HepG2 (cell line): ENCODE data around the gene NCAM2. TPM values are rescaled to one million over a fixed set of nuclear protein-coding genes. Genes with fewer than 3 reads are reported as not detected.

Source experiments
- ATAC-seq: fragments of 200-7000 bp; cut with Tn5 transposase; 3 replicates; pipeline ENCODE4 v1.9.1; 2020; ENCODE audit warnings: mild to moderate bottlenecking, moderate library complexity
- BruUV-seq: library from RNA; stranded (reverse); fragments of 400-500 nt; replicated peaks from 2 replicates; lab custom pipeline; 2021; lab: Mats Ljungman, UMichigan
- CTCF ChIA-PET: fragments of 300-600 bp; formaldehyde crosslinking; extraction: SDS; loops from one replicate; lab custom pipeline; 2021; ENCODE audit warnings: low total read pairs, inconsistent platforms, low intra/inter-chr PET ratio; lab: Yijun Ruan, JAX
- POLR2A ChIA-PET: fragments of 350-600 bp; sonication (Branson Sonifier 250); formaldehyde crosslinking; loops from one replicate; lab custom pipeline; 2020; ENCODE audit warnings: antibody characterized with exemption, inconsistent platforms; lab: Yijun Ruan, JAX
- DNase-seq: peaks from one replicate; pipeline ENCODE4 v3.0.0-alpha.2; 2015; ENCODE audit warnings: low spot score
- FAIRE-seq: peaks from 3 replicates; lab custom pipeline; 2011; peaks lifted over from hg19 to GRCh38; lab: Jason Lieb, UNC
- H2AFZ ChIP-seq: one replicate; pipeline ENCODE4 v1.6.1; 2011; ENCODE audit warnings: low read length, inconsistent platforms
- H3K27ac ChIP-seq: fragments of 300-600 bp; 3 replicates; pipeline ENCODE4 v1.8.0; 2011; ENCODE audit warnings: mixed run types, mild to moderate bottlenecking, mixed read lengths, low read length, inconsistent platforms; ENCODE audit not compliant: insufficient read depth; ENCODE audit errors: extremely low read length
- H3K27me3 ChIP-seq, 2 experiments: fragments of 200-600 bp in 1 of 2; 2 replicates in 1 of 2; 3 replicates in 1 of 2; pipeline versions ENCODE4 v1.6.0 to v1.8.0; 2011; ENCODE audit warnings: low read length in 2 of 2, mild to moderate bottlenecking in 2 of 2, moderate library complexity in 2 of 2, inconsistent platforms in 1 of 2; ENCODE audit not compliant: insufficient read depth in 2 of 2, control insufficient read depth in 1 of 2
- H3K36me3 ChIP-seq, 2 experiments: fragments of 200-600 bp in 1 of 2; replicated peaks in 1 of 2; 2 replicates in 1 of 2; 3 replicates in 1 of 2; pipeline versions ENCODE4 v1.5.1 to v1.8.0; 2011; ENCODE audit warnings: low read length in 2 of 2, inconsistent platforms in 1 of 2; ENCODE audit not compliant: insufficient read depth in 2 of 2, control insufficient read depth in 1 of 2
- H3K4me1 ChIP-seq: 2 replicates; pipeline ENCODE4 v1.5.1; 2012; ENCODE audit warnings: low read length, inconsistent platforms; ENCODE audit not compliant: insufficient read depth
- H3K4me2 ChIP-seq: 2 replicates; pipeline ENCODE4 v1.6.0; 2011; ENCODE audit warnings: low read depth, low read length, inconsistent platforms
- H3K4me3 ChIP-seq, 3 experiments: fragments of 200-600 bp in 1 of 3; sonication (generic), shearing (Covaris generic) in 1 of 3; replicated peaks in 1 of 3; 2 replicates each; pipeline ENCODE4 v1.5.1; 2011 to 2016; ENCODE audit warnings: low read length in 3 of 3, inconsistent platforms in 2 of 3, low read depth in 2 of 3, mild to moderate bottlenecking in 2 of 3, control low read depth in 1 of 3, mixed read lengths in 1 of 3; ENCODE audit not compliant: insufficient read depth in 1 of 3
- H3K79me2 ChIP-seq: one replicate; pipeline ENCODE4 v1.6.1; 2011; ENCODE audit warnings: low read length, inconsistent platforms; ENCODE audit not compliant: insufficient read depth
- H3K9ac ChIP-seq: 2 replicates; pipeline ENCODE4 v1.6.0; 2011; ENCODE audit warnings: mild to moderate bottlenecking, low read depth, low read length, inconsistent platforms; ENCODE audit not compliant: insufficient read depth
- H3K9me3 ChIP-seq: 2 replicates; pipeline ENCODE4 v1.5.1; 2012; ENCODE audit warnings: mild to moderate bottlenecking, low read length
- H4K20me1 ChIP-seq: 2 replicates; pipeline ENCODE4 v1.6.0; 2011; ENCODE audit warnings: inconsistent platforms, mild to moderate bottlenecking, low read length, moderate library complexity; ENCODE audit not compliant: insufficient read depth
- GLI4 ChIP-seq: sonication (generic); formaldehyde crosslinking; IDR thresholded peaks from 2 replicates; pipeline ENCODE4 v1.5.1; 2020; ENCODE audit warnings: missing genetic modification reagents, mild to moderate bottlenecking, moderate library complexity, borderline replicate concordance
- MYPOP ChIP-seq: sonication (generic); formaldehyde crosslinking; IDR thresholded peaks from 2 replicates; pipeline ENCODE4 v1.8.1; 2023; ENCODE audit warnings: mild to moderate bottlenecking, moderate library complexity, missing genetic modification reagents
- PHF8 ChIP-seq: sonication (generic); formaldehyde crosslinking; IDR thresholded peaks from 2 replicates; pipeline ENCODE4 v1.5.0; 2020; ENCODE audit warnings: missing genetic modification reagents
- SP4 ChIP-seq: sonication (generic); formaldehyde crosslinking; IDR thresholded peaks from 2 replicates; pipeline ENCODE4 v1.8.1; 2023; ENCODE audit warnings: mild to moderate bottlenecking, missing genetic modification reagents
- ZNF274 ChIP-seq: sonication (generic); formaldehyde crosslinking; IDR thresholded peaks from 2 replicates; pipeline ENCODE4 v1.5.1; 2020; ENCODE audit warnings: mild to moderate bottlenecking, missing genetic modification reagents
- ZNF451 ChIP-seq: sonication (generic); formaldehyde crosslinking; IDR thresholded peaks from 2 replicates; pipeline ENCODE4 v1.5.0; 2020; ENCODE audit warnings: mild to moderate bottlenecking, missing genetic modification reagents
- ZXDC ChIP-seq: sonication (generic); formaldehyde crosslinking; IDR thresholded peaks from 2 replicates; pipeline ENCODE4 v1.5.0; 2020; ENCODE audit warnings: mild to moderate bottlenecking, missing genetic modification reagents
- WGBS: methylation state at CpG from one replicate; pipeline ENCODE4 v1.1.6; 2017; ENCODE audit warnings: low lambda C conversion rate; 5-methylcytosine and 5-hydroxymethylcytosine counted together
- in situ Hi-C: cut with HindIII; loops from 2 replicates; pipeline ENCODE4 v1.10.0; 2017; ENCODE audit warnings: low pct_unique_long_range_greater_than_20kb; ENCODE audit not compliant: extremely low pct_ligation_motif_present
- intact Hi-C: fragments of 100-400 bp; cut with micrococcal nuclease; formaldehyde crosslinking; loops from one replicate; pipeline ENCODE4 v1.10.0; 2022; ENCODE audit not compliant: unreplicated experiment
- polyA plus RNA-seq, 8 experiments: library from polyadenylated mRNA; depleted of rRNA in 3 of 8; stranded (reverse) in 7 of 8; unstranded in 1 of 8; fragments of >200 nt; fragmentation: Illumina TruSeq in 4 of 8; extraction: Trizol in 4 of 8; gene quantifications; 2 replicates each; pipeline versions ENCODE4 v1.2.1 to v1.2.3, GENCODE V29; 2011 to 2016; ENCODE audit warnings: low read depth in 4 of 8, missing spikeins in 1 of 8, mixed read lengths in 1 of 8; ENCODE audit not compliant: insufficient read depth in 1 of 8
- total RNA-seq, 5 experiments: library from RNA; depleted of rRNA; stranded (reverse); fragments of >200 nt; fragmentation: Illumina TruSeq; extraction: Trizol; gene quantifications; 2 replicates each; pipeline ENCODE4 v1.2.3, GENCODE V29; 2016; ENCODE audit warnings: low read depth in 1 of 5
- TF ChIP-seq, protein P1 (sequence below), 2 experiments: sonication (generic) in 1 of 2; formaldehyde crosslinking in 1 of 2; IDR thresholded peaks; 2 replicates each; pipeline versions ENCODE4 v1.6.1 to v1.9.0; 2014 to 2022; ENCODE audit warnings: antibody characterized with exemption in 1 of 2, borderline replicate concordance in 1 of 2, inconsistent platforms in 1 of 2, low read depth in 1 of 2, missing genetic modification reagents in 1 of 2

Gene NCAM2
- total and polyA plus RNA-seq, 2 of the 13 experiments (the other 11 are each of a cell fraction or from before 2014, with no cell fraction given) = not detected

DNA sequence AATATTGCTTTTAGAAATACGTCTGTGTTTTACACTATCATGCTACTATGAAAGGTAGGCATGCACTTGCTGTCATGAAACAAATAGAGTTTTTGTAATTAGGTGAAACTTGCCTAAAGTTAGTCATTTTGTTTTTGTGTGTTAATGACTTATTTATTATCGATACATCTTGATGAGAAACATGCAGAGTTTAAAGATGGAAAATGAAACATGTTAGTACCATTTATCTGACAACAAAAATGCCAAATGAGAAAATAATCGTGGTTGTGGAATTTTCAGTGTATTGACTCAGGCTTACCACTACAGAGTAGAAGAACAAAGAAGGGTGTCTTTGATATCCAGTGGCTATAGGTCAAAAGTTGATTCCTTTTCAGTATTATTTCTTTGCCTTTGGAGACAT, 105.5 kb downstream of the NCAM2 start:
- ChIA-PET POLR2A (no interaction called here), CTCF (no interaction called here)
- Histone ChIP-seq H3K4me2 (no peak overlapping the region), H4K20me1 (no peaks in the 10 kb centered on the region), H3K9me3 (peaks cover 38% of the 10 kb centered on the region), H3K4me1 (no peaks in the 10 kb centered on the region), H3K27ac (no peak overlapping the region), H2AFZ (no peak overlapping the region), H3K27me3 (no peaks in the 10 kb centered on the region), H3K9ac (no peak overlapping the region), H3K4me3 (no peak overlapping the region), H3K79me2 (no peaks in the 10 kb centered on the region), H3K36me3 (no peaks in the 10 kb centered on the region)
- no peak for ATAC-seq
- no peak for DNase-seq
- 1% methylated on average over 3 of the region's 3 CpGs for WGBS
- intact Hi-C loops (loop anchor here (2.0 kb wide), 1 partner anchor 105 kb away; the partner anchor contains the start of gene NCAM2), in situ Hi-C loops (no loop called here)
- BruUV-seq = no TSS peak
- FAIRE-seq = no peak
- TF ChIP-seq ZNF451 (CRISPR knock-in tag) = no peak
- TF ChIP-seq, protein P1, sequence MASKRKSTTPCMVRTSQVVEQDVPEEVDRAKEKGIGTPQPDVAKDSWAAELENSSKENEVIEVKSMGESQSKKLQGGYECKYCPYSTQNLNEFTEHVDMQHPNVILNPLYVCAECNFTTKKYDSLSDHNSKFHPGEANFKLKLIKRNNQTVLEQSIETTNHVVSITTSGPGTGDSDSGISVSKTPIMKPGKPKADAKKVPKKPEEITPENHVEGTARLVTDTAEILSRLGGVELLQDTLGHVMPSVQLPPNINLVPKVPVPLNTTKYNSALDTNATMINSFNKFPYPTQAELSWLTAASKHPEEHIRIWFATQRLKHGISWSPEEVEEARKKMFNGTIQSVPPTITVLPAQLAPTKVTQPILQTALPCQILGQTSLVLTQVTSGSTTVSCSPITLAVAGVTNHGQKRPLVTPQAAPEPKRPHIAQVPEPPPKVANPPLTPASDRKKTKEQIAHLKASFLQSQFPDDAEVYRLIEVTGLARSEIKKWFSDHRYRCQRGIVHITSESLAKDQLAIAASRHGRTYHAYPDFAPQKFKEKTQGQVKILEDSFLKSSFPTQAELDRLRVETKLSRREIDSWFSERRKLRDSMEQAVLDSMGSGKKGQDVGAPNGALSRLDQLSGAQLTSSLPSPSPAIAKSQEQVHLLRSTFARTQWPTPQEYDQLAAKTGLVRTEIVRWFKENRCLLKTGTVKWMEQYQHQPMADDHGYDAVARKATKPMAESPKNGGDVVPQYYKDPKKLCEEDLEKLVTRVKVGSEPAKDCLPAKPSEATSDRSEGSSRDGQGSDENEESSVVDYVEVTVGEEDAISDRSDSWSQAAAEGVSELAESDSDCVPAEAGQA (IDR thresholded peaks at IDR 0.05; ENCODE audit: low read depth) = no peak
- TF ChIP-seq, protein P1 (CRISPR knock-in tag; IDR thresholded peaks at IDR 0.05; ENCODE audit: borderline replicate concordance) = no peak
- TF ChIP-seq SP4 (CRISPR knock-in tag) = no peak
- TF ChIP-seq MYPOP (CRISPR knock-in tag) = no peak
- TF ChIP-seq PHF8 = no peak
- TF ChIP-seq GLI4 (CRISPR knock-in tag) = no peak
- no peak for TF ChIP-seq ZNF274 (CRISPR knock-in tag)
- no peak for TF ChIP-seq ZXDC (CRISPR knock-in tag)
